PC-9 (cell line): ENCODE results near the gene PKD1L1.

ENCODE experiments used
- CTCF ChIP-seq: fragments of 200-600 bp; sonication (generic); conservative IDR thresholded peaks from 2 replicates; pipeline ENCODE4 v1.6.1; 2017; ENCODE audit warnings: mixed run types, antibody characterized with exemption, mild to moderate bottlenecking, moderate library complexity
- EZH2 ChIP-seq: fragments of 200-600 bp; sonication (generic); IDR thresholded peaks from 2 replicates; pipeline ENCODE4 v1.8.0; 2017; ENCODE audit warnings: antibody characterized with exemption, low read depth

DNA sequence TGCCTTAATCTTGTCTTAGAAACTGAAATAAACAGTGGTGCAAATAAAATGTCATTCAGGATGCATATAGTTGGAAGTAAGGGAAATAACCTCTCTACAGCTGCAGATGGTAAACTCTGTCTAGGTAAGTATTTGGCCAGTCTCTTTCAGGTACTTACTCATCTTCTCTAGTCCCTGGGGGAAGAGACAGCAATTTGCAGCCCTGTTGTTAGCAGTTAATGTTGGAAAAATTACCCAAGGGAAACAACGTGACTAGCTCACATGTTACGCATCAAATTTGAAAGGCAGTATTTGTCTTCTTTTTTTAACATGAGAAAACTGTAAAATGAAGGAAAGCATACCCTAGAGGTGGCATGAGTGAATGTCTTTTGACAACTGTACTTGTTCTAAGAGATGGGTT, 34.3 kb upstream of the PKD1L1 start:
- TF ChIP-seq CTCF (no peak), EZH2 (no peak)
